Hepatocyte (in vitro differentiated cells): ENCODE results near the gene NEK4.

Source experiments
- CTCF ChIP-seq: fragments of 200-600 bp; sonication (generic); IDR thresholded peaks from 2 replicates; pipeline ENCODE4 v1.5.1; 2016; ENCODE audit warnings: antibody characterized with exemption, mild to moderate bottlenecking; ENCODE audit not compliant: poor library complexity
- EZH2 ChIP-seq: fragments of 200-600 bp; sonication (generic); IDR thresholded peaks from 2 replicates; pipeline ENCODE4 v1.6.1; 2016; ENCODE audit warnings: antibody characterized with exemption, mild to moderate bottlenecking, borderline replicate concordance
- EZH2phosphoT487 ChIP-seq: fragments of 200-600 bp; sonication (generic); IDR thresholded peaks from one replicate; pipeline ENCODE4 v1.6.1; 2018; ENCODE audit warnings: antibody characterized with exemption, mild to moderate bottlenecking, low read depth, moderate library complexity; ENCODE audit not compliant: unreplicated experiment, severe bottlenecking

GRCh38 chr3:52771334-52771681 lies 568 bp upstream of the NEK4 start:
- no peak for TF ChIP-seq CTCF
- no peak for TF ChIP-seq EZH2
- no peak for TF ChIP-seq EZH2phosphoT487
